HG03025 (cell line): ENCODE measurements around the gene TRHDE.

Source experiments
- ATAC-seq: cut with Tn5 transposase; IDR thresholded peaks from one replicate; pipeline ENCODE4 v1.9.1; 2021; ENCODE audit warnings: mild to moderate bottlenecking, moderate library complexity; ENCODE audit not compliant: unreplicated experiment, low FRiP score

The TRHDE gene

GRCh38 chr12:72272731-72273498 lies 745 bp downstream of the TRHDE start:
- no peak for ATAC-seq

- no peak for ATAC-seq
Observed at GRCh38 chr12:72273499-72273837, 1.3 kb downstream of the TRHDE start.

DNA sequence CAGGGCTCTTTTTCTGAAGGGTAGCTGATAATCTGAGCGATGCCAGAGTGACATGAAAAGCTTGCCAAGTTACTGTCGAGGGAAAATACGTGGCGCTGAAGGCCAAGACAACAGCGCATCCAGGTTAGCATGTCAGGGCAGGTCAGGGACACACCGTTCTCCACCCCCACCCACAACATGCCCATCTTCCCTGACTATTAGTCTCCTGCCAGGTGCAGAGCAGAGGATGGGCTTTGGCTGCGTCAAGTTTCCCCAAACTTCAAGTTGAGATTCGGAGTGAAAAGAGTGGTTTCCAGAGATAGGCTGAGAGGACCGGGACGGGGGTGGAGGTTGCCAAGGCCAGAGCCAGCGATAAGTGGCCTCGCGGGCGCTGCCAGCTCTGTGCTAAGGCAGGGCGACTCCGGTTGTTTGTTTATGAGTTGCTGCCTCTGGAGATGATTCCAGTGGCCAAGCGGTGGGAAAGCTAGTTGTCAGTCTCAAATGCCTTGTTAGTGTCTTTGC lies 1.7 kb downstream of the TRHDE start:
- ATAC-seq, result no peak

- ATAC-seq, result no peak
Observed at GRCh38 chr12:72274931-72275330, 2.8 kb downstream of the TRHDE start.

GRCh38 chr12:72275526-72275925 lies 3.4 kb downstream of the TRHDE start:
- ATAC-seq, result no peak

- no peak for ATAC-seq
Observed at GRCh38 chr12:72276181-72276805, 4.1 kb downstream of the TRHDE start.

DNA sequence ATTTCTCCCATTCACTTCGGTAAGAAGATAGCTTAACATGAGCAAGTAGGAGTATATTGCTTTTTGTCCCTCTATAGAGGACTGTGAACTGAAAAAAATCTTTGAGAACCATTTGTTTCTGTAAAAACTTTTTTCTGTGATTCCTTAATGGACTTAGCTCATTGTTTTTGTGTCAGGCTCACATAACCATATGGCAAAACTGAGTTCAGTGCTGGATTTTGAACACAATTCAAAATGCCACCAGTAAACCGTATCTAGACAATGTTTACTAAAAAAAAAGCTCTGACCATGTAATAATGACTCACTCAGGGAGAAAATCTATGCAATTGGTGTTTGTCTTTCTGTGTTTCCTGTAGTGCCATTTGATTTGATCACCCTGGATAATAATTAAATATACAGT lies 5.2 kb downstream of the TRHDE start:
- no peak for ATAC-seq

GRCh38 chr12:72278894-72279293 lies 6.7 kb downstream of the TRHDE start:
- ATAC-seq, result no peak

DNA sequence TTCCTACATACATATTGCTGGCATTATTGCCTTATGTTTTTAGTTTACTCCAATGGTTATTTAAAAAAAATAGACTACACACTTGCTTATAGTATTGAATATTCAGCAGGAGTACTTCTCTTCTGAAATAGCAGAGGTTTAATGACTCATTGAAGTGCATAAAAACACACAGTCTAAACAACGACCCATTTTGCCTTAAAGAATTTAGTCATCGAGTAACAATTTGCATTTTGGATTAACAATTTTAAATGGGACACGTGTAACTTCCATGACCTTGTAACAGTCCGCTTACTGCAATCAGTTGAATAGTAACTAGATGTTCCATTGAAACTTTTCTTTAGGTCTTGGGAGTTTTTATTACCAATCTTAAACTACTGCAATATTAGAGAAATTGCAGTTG lies 9.0 kb downstream of the TRHDE start:
- no peak for ATAC-seq

- no peak for ATAC-seq
Observed at GRCh38 chr12:72282721-72283120, 10.6 kb downstream of the TRHDE start.

- no peak for ATAC-seq
Observed at GRCh38 chr12:72285861-72286260, 13.7 kb downstream of the TRHDE start.

DNA sequence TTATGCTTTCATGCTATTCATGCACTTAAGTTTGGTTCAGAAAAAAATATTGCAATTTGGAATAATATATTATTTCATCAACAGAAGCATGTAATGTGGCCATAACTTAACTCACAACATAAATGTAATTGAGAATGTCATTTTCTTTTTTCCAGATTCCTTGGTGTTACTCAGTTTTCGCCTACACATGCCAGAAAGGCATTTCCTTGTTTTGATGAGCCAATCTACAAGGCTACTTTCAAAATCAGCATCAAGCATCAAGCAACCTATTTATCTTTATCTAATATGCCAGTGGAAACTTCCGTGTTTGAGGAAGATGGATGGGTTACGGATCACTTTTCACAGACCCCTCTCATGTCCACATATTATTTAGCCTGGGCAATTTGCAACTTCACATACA lies 14.4 kb downstream of the TRHDE start:
- ATAC-seq, result no peak

DNA sequence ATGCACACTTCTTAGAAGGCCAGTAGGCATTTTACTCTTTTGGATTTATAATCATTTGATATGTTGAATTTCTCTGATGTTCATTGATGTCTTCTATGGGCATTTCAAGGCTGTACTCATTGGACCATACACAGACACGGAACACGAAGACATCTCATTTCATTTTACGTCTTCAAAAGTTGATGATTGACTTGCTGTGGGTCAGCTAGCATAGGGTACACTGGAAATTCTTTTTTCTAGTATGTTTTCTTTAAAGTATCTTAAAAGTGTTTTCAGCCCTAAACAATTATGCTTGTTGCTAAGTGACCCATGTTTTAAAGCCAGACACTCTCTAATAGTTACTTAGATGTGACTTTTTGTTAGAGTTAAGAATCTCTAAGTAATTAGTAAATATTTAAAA lies 16.3 kb downstream of the TRHDE start:
- no peak for ATAC-seq

DNA sequence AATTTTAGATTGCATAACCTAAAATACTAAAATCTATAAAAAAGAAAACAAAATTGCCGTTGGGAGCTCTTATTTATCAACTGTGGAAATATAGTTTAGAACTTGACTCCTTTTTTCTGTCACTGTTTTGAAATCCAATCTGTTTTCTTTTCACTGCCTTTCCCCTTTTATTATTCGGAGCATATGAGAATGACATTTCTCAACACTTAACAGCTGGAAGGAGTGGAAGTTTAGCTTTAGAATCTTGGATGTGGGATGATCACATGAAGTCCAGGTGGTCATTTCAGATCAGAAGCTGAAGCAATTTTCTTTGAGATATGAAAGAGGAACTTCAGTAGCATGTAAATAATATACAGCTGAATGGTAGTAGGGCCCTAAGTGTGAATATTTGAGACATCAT lies 16.7 kb downstream of the TRHDE start:
- no peak for ATAC-seq

DNA sequence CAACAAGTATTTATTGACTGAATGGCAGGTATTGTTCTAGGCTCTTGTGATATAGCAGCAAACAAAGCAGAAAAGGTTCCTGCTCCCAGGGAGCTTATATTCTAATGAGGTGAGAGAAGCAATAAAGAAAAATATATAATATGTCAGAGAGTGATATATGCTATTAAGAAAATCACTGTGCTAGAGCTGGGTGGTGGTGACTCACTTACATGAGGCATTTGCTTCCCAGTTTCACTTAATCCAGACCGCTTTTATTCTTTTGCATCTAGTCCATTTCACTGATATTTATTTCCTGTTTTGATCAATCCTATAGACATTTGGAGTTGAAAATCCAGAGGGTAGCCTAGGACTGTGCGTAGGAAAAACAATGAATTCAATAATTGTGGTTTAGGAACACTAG lies 17.5 kb downstream of the TRHDE start:
- no peak for ATAC-seq

DNA sequence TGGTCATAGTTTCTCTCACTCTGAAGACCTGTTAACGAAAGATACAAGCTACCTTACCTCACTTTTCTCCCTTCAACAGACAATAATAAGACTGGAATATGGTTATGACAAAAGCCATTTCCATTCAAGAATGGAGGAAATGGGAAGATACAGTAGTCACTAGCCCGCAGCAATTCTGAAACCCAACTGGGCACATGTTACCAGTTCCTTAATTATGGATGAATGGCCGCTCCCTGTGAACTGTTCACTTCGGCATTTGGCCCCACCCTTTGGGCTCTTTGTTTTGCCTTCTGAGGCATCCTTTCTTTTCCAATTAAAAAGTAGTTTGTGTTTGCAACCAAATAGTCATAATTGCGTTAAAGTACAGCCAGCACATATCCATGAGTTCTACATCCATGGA lies 19.0 kb downstream of the TRHDE start:
- ATAC-seq, result no peak

GRCh38 chr12:72293701-72294100 lies 21.5 kb downstream of the TRHDE start:
- no peak for ATAC-seq

- ATAC-seq, result no peak
Observed at GRCh38 chr12:72295101-72295500, 22.9 kb downstream of the TRHDE start.

DNA sequence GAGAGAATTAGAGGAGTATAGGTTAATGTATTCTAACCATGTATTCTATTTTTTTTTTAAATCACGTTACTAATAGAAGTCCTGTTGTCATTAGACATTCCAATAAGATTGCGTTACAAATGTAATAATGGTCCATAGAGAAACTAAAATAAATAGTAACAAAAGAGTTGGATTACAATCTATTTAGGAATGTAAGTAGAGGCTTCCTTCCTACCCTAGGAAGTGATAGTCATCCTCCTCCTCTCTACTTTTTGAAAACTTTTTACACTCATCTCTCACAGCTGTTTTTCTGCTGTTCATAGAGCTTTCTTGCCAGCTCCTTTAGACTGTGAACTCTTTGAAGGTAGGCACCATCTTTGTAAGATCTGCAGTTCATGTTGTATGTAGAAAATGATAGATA lies 23.6 kb downstream of the TRHDE start:
- ATAC-seq, result no peak

DNA sequence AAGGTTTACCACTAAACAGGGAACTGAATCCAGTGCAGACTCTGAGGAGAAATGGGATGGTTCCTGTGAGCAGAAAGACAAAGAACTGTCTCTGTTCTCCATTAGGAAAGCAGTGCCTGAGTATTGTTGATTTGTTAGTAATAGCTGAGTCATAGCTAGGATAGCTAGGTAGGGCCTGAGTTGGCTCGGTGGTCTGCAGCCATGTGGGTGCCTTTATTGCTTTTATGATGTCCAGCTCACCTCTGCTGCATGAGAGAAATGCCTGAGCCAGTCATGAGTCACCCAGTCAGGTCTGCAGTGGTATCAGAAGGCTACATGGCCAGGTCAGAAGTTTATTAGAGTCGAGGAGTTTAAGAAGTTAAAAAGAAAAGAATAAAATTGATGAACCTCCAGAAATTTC lies 24.2 kb downstream of the TRHDE start:
- ATAC-seq, result no peak

DNA sequence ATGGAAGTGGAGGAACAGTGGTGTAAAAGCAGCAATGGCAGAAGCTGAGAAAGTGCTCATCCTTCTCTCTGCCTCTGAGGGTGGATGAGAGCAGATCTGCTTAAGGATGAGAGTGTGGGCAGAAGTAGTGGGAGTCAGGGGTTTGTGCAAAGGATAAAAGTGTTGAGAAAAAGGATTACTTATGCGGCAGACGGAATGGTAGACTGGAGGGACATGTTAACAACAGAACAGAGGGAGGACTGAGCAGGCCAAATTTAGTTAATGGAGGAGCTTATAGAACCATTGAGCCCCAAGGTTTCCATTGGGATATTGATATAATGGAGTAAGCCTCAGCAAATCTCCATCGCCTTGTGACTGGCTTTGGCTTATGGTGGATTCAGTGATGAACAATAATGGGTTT lies 25.5 kb downstream of the TRHDE start:
- no peak for ATAC-seq

DNA sequence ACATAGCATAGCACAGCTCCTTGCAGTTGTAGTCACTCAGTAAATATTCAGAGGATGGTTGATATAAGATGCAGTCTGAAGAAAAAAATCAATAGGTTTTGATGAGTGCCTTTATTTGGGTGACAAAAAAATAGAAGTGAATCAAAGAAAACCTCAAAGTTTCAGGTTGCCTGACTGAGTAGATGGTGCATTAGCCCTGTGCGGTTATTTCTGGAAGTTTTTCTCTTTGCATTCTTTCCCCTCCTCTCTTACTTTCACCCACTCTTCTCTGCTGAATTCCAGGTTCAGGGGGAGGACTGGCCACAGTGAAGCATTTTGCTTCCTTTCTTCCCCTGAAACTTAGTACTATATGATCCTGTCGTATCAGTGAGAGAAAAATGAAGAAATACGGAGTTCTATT lies 28.6 kb downstream of the TRHDE start:
- no peak for ATAC-seq
